GM12873 (cell line): Measurements from ENCODE around the gene PMF1.

Experiments
- CTCF ChIP-seq: IDR thresholded peaks from 2 replicates; pipeline ENCODE4 v1.5.1; 2012; ENCODE audit warnings: low read depth, mild to moderate bottlenecking, moderate library complexity, low read length, control low read depth; ENCODE audit not compliant: insufficient read depth; ENCODE audit errors: missing control alignments

PMF1 gene

GRCh38 chr1:156270314-156270713 lies 57.5 kb downstream of the PMF1 start:
- no peak for TF ChIP-seq CTCF

GRCh38 chr1:156276532-156276931 lies 63.7 kb downstream of the PMF1 start:
- no peak for TF ChIP-seq CTCF

GRCh38 chr1:156276966-156277381 lies 64.2 kb downstream of the PMF1 start:
- no peak for TF ChIP-seq CTCF

GRCh38 chr1:156279837-156280236 lies 67.0 kb downstream of the PMF1 start:
- TF ChIP-seq CTCF: no peak

- TF ChIP-seq CTCF: peak; percentile 28
Observed at GRCh38 chr1:156281281-156281680, 68.5 kb downstream of the PMF1 start.

- TF ChIP-seq CTCF: no peak
Observed at GRCh38 chr1:156281693-156282478, 69.1 kb downstream of the PMF1 start.

- TF ChIP-seq CTCF: no peak
Observed at GRCh38 chr1:156282479-156283222, 69.8 kb downstream of the PMF1 start, which contains the start of gene SMG5. Gene SMG5 (minus strand): TSS chr1:156282825. CDS start chr1:156282680, 145 bp downstream.
